Heart left ventricle (tissue), 16 donors: Measurements from ENCODE around the gene ABR. TPM values are rescaled to one million over a fixed set of nuclear protein-coding genes. Genes with fewer than 3 reads are reported as not detected.
A peak's percentile ranks its signal among the peaks of the same experiment; 100 is the strongest.

Experiments
- ATAC-seq, 4 donors: fragments of 200-7000 bp; cut with Tn5 transposase; one replicate each; pipeline ENCODE4 v1.9.1; 2020 to 2022; ENCODE audit warnings: moderate library complexity in 4 of 4, mild to moderate bottlenecking in 3 of 4, moderate number of reproducible peaks in 1 of 4
- DNase-seq, 5 donors: peaks; one replicate each; pipeline ENCODE4 v3.0.0-alpha.2; 2020
- H3K27ac ChIP-seq, 12 donors: fragments of 200-600 bp; sonication (generic) in 4 of 12; one replicate each; pipeline versions ENCODE4 v1.5.0 to v1.8.0; 2016 to 2022; ENCODE audit warnings: mild to moderate bottlenecking in 2 of 12
- H3K27me3 ChIP-seq, 9 donors: fragments of 200-600 bp; sonication (generic) in 2 of 9; one replicate each; pipeline versions ENCODE4 v1.5.1 to v1.8.0; 2016 to 2022; ENCODE audit warnings: mild to moderate bottlenecking in 3 of 9
- H3K36me3 ChIP-seq, 9 donors: fragments of 200-600 bp; sonication (generic) in 2 of 9; one replicate each; pipeline versions ENCODE4 v1.5.0 to v1.8.0; 2018 to 2022; ENCODE audit warnings: mild to moderate bottlenecking in 2 of 9
- H3K4me1 ChIP-seq, 12 donors: fragments of 200-600 bp; sonication (generic) in 4 of 12; one replicate each; pipeline versions ENCODE4 v1.5.0 to v1.8.0; 2016 to 2022; ENCODE audit warnings: mild to moderate bottlenecking in 3 of 12
- H3K4me3 ChIP-seq, 12 donors: fragments of 200-600 bp; sonication (generic) in 4 of 12; one replicate each; pipeline versions ENCODE4 v1.5.0 to v1.8.0; 2017 to 2022; ENCODE audit warnings: mild to moderate bottlenecking in 9 of 12, moderate library complexity in 4 of 12
- H3K9me3 ChIP-seq, 12 donors: fragments of 200-600 bp; sonication (generic) in 4 of 12; one replicate each; pipeline versions ENCODE4 v1.5.0 to v1.8.0; 2016 to 2022; ENCODE audit warnings: mild to moderate bottlenecking in 1 of 12
- POLR2A ChIP-seq, 2 donors: fragments of 450-650 bp; IDR thresholded peaks; one replicate each; pipeline ENCODE4 v1.6.1; 2017; ENCODE audit warnings: antibody characterized with exemption in 2 of 2, mild to moderate bottlenecking in 2 of 2, moderate library complexity in 2 of 2
- WGBS, 4 donors: extraction: QIAGEN DNeasy Blood & Tissue Kit in 2 of 4; methylation state at CpG; one replicate each; pipeline versions ENCODE4 v1.1.5 to v1.1.7; 2013 to 2018; 5-methylcytosine and 5-hydroxymethylcytosine counted together
- intact Hi-C, 10 donors: fragments of 100-400 bp; cut with DNase I; formaldehyde crosslinking; loops; one replicate each; pipeline versions ENCODE4 v1.11.1 to v1.14.2; 2022
- polyA plus RNA-seq, 2 donors: library from polyadenylated mRNA; stranded (reverse); fragments of 200-250 nt; gene quantifications; one replicate each; pipeline ENCODE4 v1.2.3, GENCODE V29; 2013
- total RNA-seq, 9 donors: library from RNA; depleted of rRNA in 2 of 9; stranded (reverse); fragments of >200 nt in 2 of 9; fragmentation: NEBNext Ultra II Directional in 3 of 9; extraction: Animal tissue kit (Norgen Biotek cat#: 25700) in 3 of 9; gene quantifications; one replicate each; pipeline versions ENCODE4 v1.1.0 to v1.2.4, GENCODE V29; 2016 to 2023
- TF ChIP-seq, protein P1 (sequence below), 12 donors: fragments of 200-600 bp; sonication (generic) in 4 of 12; IDR thresholded peaks; one replicate each; pipeline versions ENCODE4 v1.5.0 to v1.8.0; 2018 to 2022; ENCODE audit warnings: antibody characterized with exemption in 12 of 12, mild to moderate bottlenecking in 5 of 12
- donor health status: ischemic (EF 13 %, LVEDD 7.1; RV severe dilation, severe dysfunction).
- donor health status: healthy with polysubstance abuse.
- donor health status: DM: no; HTN: yes; CAD: no.
- donor health status: DM: no; HTN: no; CAD: no.
- donor health status: ischemic (EF 25% LVEDD 6.9; RV normal size, moderate dysfunction).
- donor health status: ischemic (EF 25% LVEDD 5.7; RV mildly dilated, moderate dysfunction).
- donor health status: healthy.
- donor health status: DM: yes; HTN: yes; CAD: no.
- donor health status: ischemic (EF 35%, LVEDD 5.7; RV mildly dilated, moderate dysfunction).
- donor health status: nonischemic (EF 11% LVEDD 7.7; RV severe dilation, severe dysfunction).
- donor health status: DM: yes; HTN: yes; CAD: no.
- donor health status: PGD.
- donor health status: ischemic (EF 29% LVEDD 5.4; RV normal size, mild dysfunction).
- donor health status: nonischemic (EF 23%, LVEDD 6.1; RV moderate dilation, normal function).

ABR gene
- total and polyA plus RNA-seq, 11 donors, result 64.5 to 171 (median 149) TPM

GRCh38 chr17:1053661-1054360 lies 126.0 kb downstream of the ABR start:
- Histone ChIP-seq H3K36me3 (peaks cover 0 to 68% (median 64%) of the 10 kb centered on the region in 9 donors), H3K4me1 (peaks cover 0 to 30% (median 7%) of the 10 kb centered on the region in 12 donors), H3K4me3 (no peak overlapping the region), H3K9me3 (no peaks in the 10 kb centered on the region), H3K27me3 (no peaks in the 10 kb centered on the region), H3K27ac (peak overlapping the region in 10 of 12 donors; percentile 22 to 84 (median 68))
- DNase-seq (peak in 4 of 5 donors; percentile 55 to 81 (median 67)), ATAC-seq (peak; percentile 14 to 36 (median 23))
- intact Hi-C loops, result loop anchor here in 7 of 10 donors (2.0 to 10.0 kb wide), 7 partner anchors 49 to 259 kb away; no protein-coding TSS in a partner anchor
- 67 to 79% (median 71%) methylated on average over 17 to 35 of the region's 35 CpGs for WGBS, 4 donors
- TF ChIP-seq, protein P1, sequence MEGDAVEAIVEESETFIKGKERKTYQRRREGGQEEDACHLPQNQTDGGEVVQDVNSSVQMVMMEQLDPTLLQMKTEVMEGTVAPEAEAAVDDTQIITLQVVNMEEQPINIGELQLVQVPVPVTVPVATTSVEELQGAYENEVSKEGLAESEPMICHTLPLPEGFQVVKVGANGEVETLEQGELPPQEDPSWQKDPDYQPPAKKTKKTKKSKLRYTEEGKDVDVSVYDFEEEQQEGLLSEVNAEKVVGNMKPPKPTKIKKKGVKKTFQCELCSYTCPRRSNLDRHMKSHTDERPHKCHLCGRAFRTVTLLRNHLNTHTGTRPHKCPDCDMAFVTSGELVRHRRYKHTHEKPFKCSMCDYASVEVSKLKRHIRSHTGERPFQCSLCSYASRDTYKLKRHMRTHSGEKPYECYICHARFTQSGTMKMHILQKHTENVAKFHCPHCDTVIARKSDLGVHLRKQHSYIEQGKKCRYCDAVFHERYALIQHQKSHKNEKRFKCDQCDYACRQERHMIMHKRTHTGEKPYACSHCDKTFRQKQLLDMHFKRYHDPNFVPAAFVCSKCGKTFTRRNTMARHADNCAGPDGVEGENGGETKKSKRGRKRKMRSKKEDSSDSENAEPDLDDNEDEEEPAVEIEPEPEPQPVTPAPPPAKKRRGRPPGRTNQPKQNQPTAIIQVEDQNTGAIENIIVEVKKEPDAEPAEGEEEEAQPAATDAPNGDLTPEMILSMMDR (IDR thresholded peaks at IDR 0.05), result no peak
- TF ChIP-seq POLR2A (IDR thresholded peaks at IDR 0.05), result no peak

GRCh38 chr17:1050996-1051925 lies 128.5 kb downstream of the ABR start:
- Histone ChIP-seq H3K4me3 (no peak overlapping the region), H3K27ac (peak overlapping the region in 3 of 12 donors; percentile 18 to 29 (median 23)), H3K4me1 (peaks cover 4 to 51% (median 16%) of the 10 kb centered on the region in 12 donors), H3K36me3 (peaks cover 0 to 67% (median 51%) of the 10 kb centered on the region in 9 donors), H3K9me3 (no peaks in the 10 kb centered on the region), H3K27me3 (no peaks in the 10 kb centered on the region)
- intact Hi-C loops, result loop anchor here in 5 of 10 donors (10.0 kb wide), 4 partner anchors 134 to 256 kb away; no protein-coding TSS in a partner anchor
- DNase-seq (peak in 2 of 5 donors; percentile 17 to 54), ATAC-seq (no peak)
- WGBS, 4 donors, result 90 to 94% (median 92%) methylated on average over 27 to 33 of the region's 33 CpGs
- TF ChIP-seq POLR2A (IDR thresholded peaks at IDR 0.05), result no peak
- TF ChIP-seq, protein P1 (IDR thresholded peaks at IDR 0.05), result no peak

DNA sequence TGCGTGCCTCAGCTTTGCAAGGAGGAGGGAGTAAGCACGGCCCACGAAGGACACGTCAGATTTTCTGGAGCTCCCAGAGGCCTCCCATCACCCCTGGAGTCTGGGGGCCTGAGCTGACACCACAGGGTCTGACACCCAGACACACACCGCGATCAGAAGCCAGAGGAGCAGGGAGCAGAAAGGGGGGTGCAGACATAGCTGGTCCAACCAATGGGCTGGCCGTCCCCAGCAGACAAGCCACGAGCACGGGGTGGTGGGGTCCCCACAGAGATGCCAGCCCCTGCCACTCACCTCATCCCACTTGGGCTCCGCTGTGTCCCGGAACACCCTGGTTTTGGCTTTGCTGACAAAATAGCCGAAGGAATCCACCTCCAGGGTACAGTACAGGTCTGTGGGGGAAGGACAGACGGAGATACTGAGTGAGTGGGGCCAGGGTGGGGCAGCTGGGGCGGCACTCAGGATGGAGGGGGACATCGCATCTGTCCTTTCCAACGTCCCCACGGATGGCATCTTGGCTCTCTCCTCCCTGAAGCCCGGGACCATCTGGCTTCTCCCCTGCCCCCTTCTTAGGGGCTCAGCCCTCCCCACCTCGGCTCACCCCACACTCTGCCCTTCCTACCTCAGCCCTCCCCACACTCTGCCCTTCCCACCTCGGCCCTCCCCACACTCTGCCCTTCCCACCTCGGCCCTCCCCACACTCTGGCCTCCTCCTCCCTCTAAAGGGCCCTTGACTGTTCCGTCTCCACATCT lies 129.4 kb downstream of the ABR start:
- H3K27ac ChIP-seq, result peak overlapping the region in 2 of 12 donors; percentile 23 to 46
- no peak for ATAC-seq
- H3K9me3 ChIP-seq, result no peaks in the 10 kb centered on the region

More for the DNA sequence above, 129.4 kb downstream of the ABR start:
- no peak overlapping the region for H3K4me3 ChIP-seq
- peaks cover 0 to 51% (median 17%) of the 10 kb centered on the region in 12 donors for H3K4me1 ChIP-seq
- no peak for TF ChIP-seq POLR2A (IDR thresholded peaks at IDR 0.05)
- TF ChIP-seq, protein P1 (IDR thresholded peaks at IDR 0.05), result no peak
- intact Hi-C loops, result loop anchor here in 5 of 10 donors (10.0 kb wide), 4 partner anchors 134 to 256 kb away; no protein-coding TSS in a partner anchor
- WGBS, 4 donors, result 79 to 85% (median 83%) methylated on average over 19 to 22 of the region's 22 CpGs
- DNase-seq, result peak in 2 of 5 donors; percentile 5 to 38
- no peaks in the 10 kb centered on the region for H3K27me3 ChIP-seq
- peaks cover 0 to 58% (median 44%) of the 10 kb centered on the region in 9 donors for H3K36me3 ChIP-seq
